Right lobe of liver (tissue), 4 donors: ENCODE measurements around the gene ANKH.

Source experiments
- POLR2A ChIP-seq: fragments of 450-650 bp; IDR thresholded peaks from one replicate; pipeline ENCODE4 v1.6.1; 2017; ENCODE audit warnings: antibody characterized with exemption, mild to moderate bottlenecking
- TF ChIP-seq, protein P1 (sequence below), 4 donors: fragments of 200-600 bp in 3 of 4; fragments of 450-650 bp in 1 of 4; IDR thresholded peaks; one replicate each; pipeline versions ENCODE4 v1.5.1 to v1.8.0; 2016 to 2022; ENCODE audit warnings: antibody characterized with exemption in 4 of 4, mild to moderate bottlenecking in 2 of 4
- donor health status: DM: no; HTN: no; CAD: no.
- donor health status: DM: no; HTN: no; CAD: no.
- donor health status: DM: no; HTN: yes; CAD: no.

DNA sequence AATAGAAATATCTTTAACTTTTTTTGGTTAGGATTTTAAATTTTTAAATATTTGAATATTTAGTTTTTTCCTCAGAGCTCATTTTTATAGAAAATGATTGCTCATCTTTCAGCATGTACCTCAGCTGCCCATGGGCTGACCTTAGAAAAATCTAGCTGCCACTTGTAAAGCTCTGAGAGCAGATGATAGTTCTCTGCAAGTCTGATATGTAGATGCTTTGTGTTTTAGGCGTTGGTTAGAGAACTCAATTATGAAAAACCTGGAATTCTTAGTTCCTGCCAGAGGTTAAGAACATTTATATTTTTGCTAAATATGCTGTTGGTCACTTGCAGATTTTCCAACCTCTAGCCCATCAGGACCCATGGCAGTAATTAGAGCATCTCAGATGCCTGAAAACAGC, 192.0 kb downstream of the ANKH start:
- TF ChIP-seq, protein P1, sequence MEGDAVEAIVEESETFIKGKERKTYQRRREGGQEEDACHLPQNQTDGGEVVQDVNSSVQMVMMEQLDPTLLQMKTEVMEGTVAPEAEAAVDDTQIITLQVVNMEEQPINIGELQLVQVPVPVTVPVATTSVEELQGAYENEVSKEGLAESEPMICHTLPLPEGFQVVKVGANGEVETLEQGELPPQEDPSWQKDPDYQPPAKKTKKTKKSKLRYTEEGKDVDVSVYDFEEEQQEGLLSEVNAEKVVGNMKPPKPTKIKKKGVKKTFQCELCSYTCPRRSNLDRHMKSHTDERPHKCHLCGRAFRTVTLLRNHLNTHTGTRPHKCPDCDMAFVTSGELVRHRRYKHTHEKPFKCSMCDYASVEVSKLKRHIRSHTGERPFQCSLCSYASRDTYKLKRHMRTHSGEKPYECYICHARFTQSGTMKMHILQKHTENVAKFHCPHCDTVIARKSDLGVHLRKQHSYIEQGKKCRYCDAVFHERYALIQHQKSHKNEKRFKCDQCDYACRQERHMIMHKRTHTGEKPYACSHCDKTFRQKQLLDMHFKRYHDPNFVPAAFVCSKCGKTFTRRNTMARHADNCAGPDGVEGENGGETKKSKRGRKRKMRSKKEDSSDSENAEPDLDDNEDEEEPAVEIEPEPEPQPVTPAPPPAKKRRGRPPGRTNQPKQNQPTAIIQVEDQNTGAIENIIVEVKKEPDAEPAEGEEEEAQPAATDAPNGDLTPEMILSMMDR (IDR thresholded peaks at IDR 0.05) = no peak
- TF ChIP-seq POLR2A = no peak
